Measurements from ENCODE around the gene SNAP91. TPM values are rescaled to one million over a fixed set of nuclear protein-coding genes. Genes with fewer than 3 reads are reported as not detected.
"Not testable (repeated sequence)": the region's sequence is repeated elsewhere in the genome, so short reads cannot be mapped to it uniquely, and the experiment has no call there.

SNAP91 gene
- polyA plus RNA-seq, 1 experiment: not detected

- no peak for DNase-seq (ENCODE audit: low read depth, low spot score)
- Histone ChIP-seq H3K27me3 (ENCODE audit: control insufficient read depth, insufficient read depth, low read length) (no peaks in the 10 kb centered on the region), H3K4me3 (ENCODE audit: low read depth, low read length) (no peak overlapping the region), H3K27ac (ENCODE audit: low read depth, low read length) (no peak overlapping the region), H3K9me3 (ENCODE audit: control insufficient read depth, insufficient read depth, low read length) (no peaks in the 10 kb centered on the region)
- POLR2A ChIA-PET: no interaction called here
- CTCF ChIA-PET: no interaction called here
- TF ChIP-seq CTCF (IDR thresholded peaks at IDR 0.05; ENCODE audit: low read depth, low read length): no peak
Observed at GRCh38 chr6:83558975-83559374, 149.9 kb downstream of the SNAP91 start.

GRCh38 chr6:83556871-83557270, 152.0 kb downstream of the SNAP91 start:
- Histone ChIP-seq H3K4me3 (ENCODE audit: low read depth, low read length) (no peak overlapping the region), H3K27me3 (ENCODE audit: control insufficient read depth, insufficient read depth, low read length) (no peaks in the 10 kb centered on the region), H3K27ac (ENCODE audit: low read depth, low read length) (no peak overlapping the region), H3K9me3 (ENCODE audit: control insufficient read depth, insufficient read depth, low read length) (no peaks in the 10 kb centered on the region)
- CTCF ChIA-PET: interaction anchor here (1.9 kb wide), 1 partner anchor 45 kb away, joined by 5 read pairs; the partner anchor contains the start of gene PRSS35
- no peak for TF ChIP-seq CTCF (IDR thresholded peaks at IDR 0.05; ENCODE audit: low read depth, low read length)
- POLR2A ChIA-PET: no interaction called here
- DNase-seq (ENCODE audit: low read depth, low spot score): no peak

GRCh38 chr6:83551748-83552147, 157.2 kb downstream of the SNAP91 start:
- H3K27ac ChIP-seq (ENCODE audit: low read depth, low read length); H3K4me3 ChIP-seq (ENCODE audit: low read depth, low read length); DNase-seq (ENCODE audit: low read depth, low spot score); POLR2A ChIA-PET; H3K9me3 ChIP-seq (ENCODE audit: control insufficient read depth, insufficient read depth, low read length); H3K27me3 ChIP-seq (ENCODE audit: control insufficient read depth, insufficient read depth, low read length); CTCF ChIA-PET: not testable (repeated sequence)

- DNase-seq (ENCODE audit: low read depth, low spot score); H3K27ac ChIP-seq (ENCODE audit: low read depth, low read length); H3K4me3 ChIP-seq (ENCODE audit: low read depth, low read length); H3K27me3 ChIP-seq (ENCODE audit: control insufficient read depth, insufficient read depth, low read length); H3K9me3 ChIP-seq (ENCODE audit: control insufficient read depth, insufficient read depth, low read length); POLR2A ChIA-PET: not testable (repeated sequence)
- CTCF ChIA-PET: interaction anchor here (1.3 kb wide), 1 partner anchor 14 kb away, joined by 4 read pairs; no protein-coding TSS in a partner anchor
Observed at GRCh38 chr6:83550482-83550881, 158.4 kb downstream of the SNAP91 start.

GRCh38 chr6:83546636-83547035, 162.3 kb downstream of the SNAP91 start:
- ChIA-PET POLR2A (no interaction called here), CTCF (interaction anchor here (0.9 kb wide), 1 partner anchor 481 kb away, joined by 3 read pairs; the partner anchor contains the start of gene UBE3D)
- DNase-seq (ENCODE audit: low read depth, low spot score): no peak
- Histone ChIP-seq H3K9me3 (ENCODE audit: control insufficient read depth, insufficient read depth, low read length) (no peaks in the 10 kb centered on the region), H3K27ac (ENCODE audit: low read depth, low read length) (no peak overlapping the region), H3K4me3 (ENCODE audit: low read depth, low read length) (no peak overlapping the region), H3K27me3 (ENCODE audit: control insufficient read depth, insufficient read depth, low read length) (peaks cover 3% of the 10 kb centered on the region)
- no peak for TF ChIP-seq CTCF (IDR thresholded peaks at IDR 0.05; ENCODE audit: low read depth, low read length)

- Histone ChIP-seq H3K27me3 (ENCODE audit: control insufficient read depth, insufficient read depth, low read length) (peaks cover 2% of the 10 kb centered on the region), H3K4me3 (ENCODE audit: low read depth, low read length) (no peak overlapping the region), H3K9me3 (ENCODE audit: control insufficient read depth, insufficient read depth, low read length) (no peaks in the 10 kb centered on the region), H3K27ac (ENCODE audit: low read depth, low read length) (no peak overlapping the region)
- TF ChIP-seq CTCF (IDR thresholded peaks at IDR 0.05; ENCODE audit: low read depth, low read length): no peak
- ChIA-PET CTCF (no interaction called here), POLR2A (no interaction called here)
- no peak for DNase-seq (ENCODE audit: low read depth, low spot score)
Observed at GRCh38 chr6:83539678-83540077, 169.2 kb downstream of the SNAP91 start.

Data from AG04450 (cell line).